Effector memory CD4-positive, alpha-beta T cell (primary cell): Measurements from ENCODE around the gene POMZP3.
"Not testable (repeated sequence)": the region's sequence is repeated elsewhere in the genome, so short reads cannot be mapped to it uniquely, and the experiment has no call there.

Experiments
- DNase-seq, 3 donors: peaks; one replicate each; pipeline ENCODE4 v3.0.0-alpha.2; 2020
- H3K27ac ChIP-seq: 2 replicates; pipeline ENCODE4 v1.7.0; 2013; ENCODE audit warnings: mild to moderate bottlenecking, low read length, moderate library complexity; ENCODE audit not compliant: insufficient read depth, poor library complexity, severe bottlenecking
- H3K27me3 ChIP-seq: replicated peaks from 2 replicates; pipeline ENCODE4 v1.7.0; 2013; ENCODE audit warnings: mild to moderate bottlenecking, low read length; ENCODE audit not compliant: insufficient read depth, control insufficient read depth, poor library complexity, severe bottlenecking
- H3K36me3 ChIP-seq: 2 replicates; pipeline ENCODE4 v1.7.0; 2013; ENCODE audit warnings: mild to moderate bottlenecking, low read length, moderate library complexity; ENCODE audit not compliant: control insufficient read depth, insufficient read depth
- H3K4me1 ChIP-seq: 2 replicates; pipeline ENCODE4 v1.7.0; 2013; ENCODE audit warnings: low read length, mild to moderate bottlenecking; ENCODE audit not compliant: control insufficient read depth, insufficient read depth, poor library complexity, severe bottlenecking
- H3K4me3 ChIP-seq: 2 replicates; pipeline ENCODE4 v1.7.0; 2013; ENCODE audit warnings: low read length, low read depth, mild to moderate bottlenecking; ENCODE audit not compliant: insufficient read depth, poor library complexity, severe bottlenecking
- H3K9me3 ChIP-seq: 2 replicates; pipeline ENCODE4 v1.7.0; 2013; ENCODE audit warnings: mild to moderate bottlenecking, low read length, moderate library complexity; ENCODE audit not compliant: control insufficient read depth

Gene POMZP3

DNA sequence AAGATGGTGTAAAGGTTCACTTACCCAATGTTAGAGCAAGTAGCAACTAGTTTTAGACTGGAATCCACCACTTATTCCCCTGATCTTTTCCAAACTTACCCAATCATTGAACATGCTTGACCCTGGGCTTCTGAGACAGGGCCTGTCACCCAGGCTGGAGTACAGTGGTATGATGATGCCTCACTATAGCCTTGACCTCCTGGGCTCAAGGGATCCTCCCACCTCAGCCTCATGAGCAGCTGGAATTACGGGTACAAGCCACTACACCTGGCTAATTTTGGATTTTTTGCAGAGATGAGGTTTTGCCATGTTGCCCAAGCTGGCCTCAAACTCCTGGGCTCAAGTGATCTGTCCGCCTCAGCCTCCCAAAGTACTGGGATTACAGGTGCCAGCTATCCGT is 14.8 kb downstream of the POMZP3 start:
- DNase-seq, H3K36me3 ChIP-seq, H3K9me3 ChIP-seq, H3K4me3 ChIP-seq, H3K27ac ChIP-seq, H3K27me3 ChIP-seq, H3K4me1 ChIP-seq: not testable (repeated sequence)

DNA sequence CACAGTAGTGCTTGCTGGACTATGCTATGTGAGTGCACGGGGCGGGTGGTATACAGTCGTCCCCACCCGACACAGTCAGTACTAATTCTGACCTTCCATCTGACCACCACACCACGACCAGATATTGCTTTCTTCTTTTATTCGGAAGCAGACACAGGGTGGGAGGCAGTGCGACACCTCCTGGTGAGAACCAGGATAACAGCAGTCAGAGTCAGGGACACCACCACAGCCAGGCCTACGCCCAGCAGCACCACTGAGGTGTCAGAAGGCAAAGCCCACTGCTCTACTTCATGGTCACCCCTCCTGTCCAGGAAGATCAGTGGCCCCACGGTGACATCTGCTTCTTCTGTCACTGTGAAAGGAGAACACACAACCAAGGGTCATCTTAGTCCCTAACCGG is 17.2 kb downstream of the POMZP3 start:
- H3K36me3 ChIP-seq: not testable (repeated sequence)

DNA sequence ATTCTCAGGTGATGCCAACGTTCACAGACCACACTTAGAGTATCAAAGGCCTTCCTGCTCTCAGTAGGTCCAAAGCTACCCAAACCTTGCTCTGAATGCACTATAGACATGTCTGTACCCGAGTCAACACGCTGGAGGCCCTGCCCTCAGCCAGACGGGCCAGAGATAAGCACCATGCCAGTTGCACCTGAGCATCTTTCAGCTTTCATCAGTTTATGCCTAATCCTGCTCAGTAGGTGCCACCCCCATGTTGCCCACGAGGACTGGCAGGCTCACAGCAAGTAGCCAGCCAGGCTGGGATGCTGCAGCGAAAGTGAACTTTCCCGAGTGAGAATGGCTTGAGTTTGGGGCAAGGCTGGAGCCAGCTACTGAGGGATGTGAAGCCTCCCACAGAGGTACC is 18.6 kb downstream of the POMZP3 start:
- not testable (repeated sequence) for H3K9me3 ChIP-seq, H3K4me3 ChIP-seq, H3K36me3 ChIP-seq

More for the DNA sequence above, 17.2 kb downstream of the POMZP3 start:
- not testable (repeated sequence) for H3K9me3 ChIP-seq, DNase-seq, H3K27ac ChIP-seq, H3K4me1 ChIP-seq, H3K4me3 ChIP-seq, H3K27me3 ChIP-seq

DNA sequence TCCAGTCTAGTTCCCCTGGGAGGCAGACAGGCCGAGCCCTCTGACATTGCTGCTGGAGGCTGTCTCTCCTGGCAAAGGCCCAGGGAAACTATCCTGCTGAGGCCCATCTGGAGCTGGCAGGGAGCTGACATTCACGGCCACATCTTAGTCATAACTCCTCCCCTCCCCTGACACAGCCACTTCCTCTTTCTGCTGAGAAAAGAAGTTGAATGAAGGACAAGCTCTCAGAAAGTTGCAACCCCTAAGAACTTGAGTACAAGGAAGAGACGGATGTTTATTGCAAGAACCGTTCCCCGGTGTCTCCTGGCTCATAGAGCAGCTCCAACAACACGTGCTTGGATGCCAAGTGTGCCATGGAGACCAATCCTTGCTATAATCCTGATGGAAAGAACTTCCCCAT is 21.1 kb downstream of the POMZP3 start:
- H3K36me3 ChIP-seq, H3K4me3 ChIP-seq, H3K9me3 ChIP-seq, H3K4me1 ChIP-seq, H3K27me3 ChIP-seq, H3K27ac ChIP-seq: not testable (repeated sequence)
- peak in 1 of 3 donors; percentile 11 for DNase-seq

More for the DNA sequence above, 18.6 kb downstream of the POMZP3 start:
- not testable (repeated sequence) for DNase-seq, H3K4me1 ChIP-seq, H3K27ac ChIP-seq, H3K27me3 ChIP-seq

DNA sequence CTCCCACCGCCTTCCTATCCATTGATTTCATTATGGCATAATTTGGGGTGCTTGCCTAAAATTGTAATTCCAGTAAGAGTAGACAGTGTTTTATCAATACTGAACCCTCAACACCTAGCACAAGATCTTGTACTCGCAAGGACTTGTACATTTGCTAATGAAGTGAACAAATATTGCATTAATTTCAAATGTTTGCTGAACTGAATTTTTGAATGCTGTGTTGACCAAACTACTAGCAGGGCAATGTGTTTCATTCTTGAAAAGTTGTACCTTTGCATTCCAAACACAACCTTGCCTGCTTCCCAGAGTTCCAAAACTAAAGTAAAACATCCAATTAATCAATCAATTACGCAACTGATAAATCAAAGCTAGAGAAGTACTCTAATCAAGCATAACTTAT is 26.4 kb downstream of the POMZP3 start:
- DNase-seq, H3K27ac ChIP-seq, H3K9me3 ChIP-seq, H3K4me1 ChIP-seq, H3K36me3 ChIP-seq, H3K4me3 ChIP-seq, H3K27me3 ChIP-seq: not testable (repeated sequence)

DNA sequence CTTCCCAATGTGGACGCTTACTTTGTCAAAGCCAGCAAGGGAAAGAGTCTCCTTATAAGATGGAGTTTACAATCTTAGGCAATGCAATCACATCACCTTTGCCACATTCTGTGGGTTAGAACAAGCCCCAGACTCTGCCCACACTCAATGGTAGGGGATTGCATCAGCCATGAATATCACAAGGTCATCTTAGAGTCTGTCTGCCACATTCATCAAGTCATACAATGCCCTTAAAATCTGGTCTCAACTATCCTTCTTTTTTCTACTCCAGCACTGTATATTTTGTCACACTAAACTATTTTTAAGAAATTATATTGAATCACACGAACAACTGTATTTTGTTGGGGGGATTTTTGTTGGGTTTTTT is 27.0 kb downstream of the POMZP3 start:
- not testable (repeated sequence) for H3K4me3 ChIP-seq, H3K27ac ChIP-seq, H3K27me3 ChIP-seq, H3K9me3 ChIP-seq, H3K36me3 ChIP-seq, H3K4me1 ChIP-seq, DNase-seq

DNA sequence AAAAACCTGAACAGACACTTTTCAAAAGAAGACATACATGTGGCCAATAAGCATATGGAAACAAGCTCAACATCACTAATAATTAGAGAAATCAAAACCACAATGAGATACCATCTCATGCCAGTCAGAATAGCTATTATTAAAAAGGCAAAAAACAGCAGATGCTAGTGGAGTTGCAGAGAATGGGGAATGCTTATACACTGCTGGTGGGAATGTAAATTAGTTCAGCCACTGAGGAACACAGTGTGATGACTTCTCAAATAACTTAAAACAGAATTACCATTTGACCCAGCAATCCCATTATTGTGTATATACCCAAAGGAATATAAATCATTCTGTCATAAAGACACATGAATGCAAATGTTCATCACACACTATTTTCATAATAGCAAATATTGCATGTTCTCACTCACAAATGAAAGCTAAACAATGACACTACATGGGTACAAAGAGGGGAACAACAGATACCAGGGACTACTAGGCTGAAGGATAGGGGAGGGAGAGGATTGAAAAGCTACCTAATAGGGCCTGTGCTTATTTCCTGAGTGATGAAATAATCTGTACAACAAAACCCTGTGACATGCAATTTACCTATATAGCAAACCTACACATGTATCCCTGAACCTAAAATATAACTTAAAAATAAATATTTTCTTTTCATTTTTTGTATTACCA is 28.4 kb downstream of the POMZP3 start:
- H3K27me3 ChIP-seq, H3K9me3 ChIP-seq, DNase-seq, H3K27ac ChIP-seq, H3K4me1 ChIP-seq, H3K36me3 ChIP-seq, H3K4me3 ChIP-seq: not testable (repeated sequence)

DNA sequence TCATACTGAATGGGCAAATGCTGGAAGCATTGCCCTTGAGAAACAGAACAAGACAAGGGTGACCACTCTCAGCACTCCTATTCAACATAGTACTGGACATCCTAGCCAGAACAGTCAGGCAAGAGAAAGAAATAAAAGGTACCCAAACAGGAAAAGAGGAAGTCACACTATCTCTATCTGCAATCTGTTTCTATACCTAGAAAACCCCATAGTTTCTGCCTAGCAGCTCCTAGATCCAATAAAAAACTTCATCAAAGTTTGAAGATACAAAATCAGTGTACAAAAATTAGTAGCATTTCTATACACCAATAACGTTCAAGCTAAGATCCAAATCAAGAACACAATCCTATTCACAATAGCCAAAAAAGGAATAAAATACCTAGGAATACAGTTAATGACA is 29.8 kb downstream of the POMZP3 start:
- not testable (repeated sequence) for H3K36me3 ChIP-seq, H3K4me3 ChIP-seq, H3K27me3 ChIP-seq, H3K9me3 ChIP-seq, H3K4me1 ChIP-seq, H3K27ac ChIP-seq, DNase-seq

DNA sequence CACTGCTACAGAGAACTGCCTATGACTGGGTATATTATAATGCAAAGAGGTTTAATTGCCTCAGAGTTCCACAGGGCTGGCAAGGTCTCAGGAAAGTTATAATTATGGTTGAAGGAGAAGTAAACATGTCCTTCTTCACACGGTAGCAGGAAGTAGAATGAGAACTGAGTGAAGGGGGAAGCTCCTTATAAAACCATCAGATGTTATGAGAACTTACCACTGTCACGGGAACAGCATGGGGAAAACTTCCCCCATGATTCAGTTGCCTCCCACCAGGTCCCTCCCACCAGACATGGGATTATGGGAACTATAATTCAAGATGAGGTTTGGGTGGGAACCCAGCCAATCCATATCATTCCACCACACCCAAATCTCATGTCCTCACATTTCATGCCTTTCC is 34.4 kb downstream of the POMZP3 start:
- DNase-seq, H3K4me1 ChIP-seq, H3K27me3 ChIP-seq, H3K27ac ChIP-seq, H3K4me3 ChIP-seq, H3K9me3 ChIP-seq, H3K36me3 ChIP-seq: not testable (repeated sequence)

DNA sequence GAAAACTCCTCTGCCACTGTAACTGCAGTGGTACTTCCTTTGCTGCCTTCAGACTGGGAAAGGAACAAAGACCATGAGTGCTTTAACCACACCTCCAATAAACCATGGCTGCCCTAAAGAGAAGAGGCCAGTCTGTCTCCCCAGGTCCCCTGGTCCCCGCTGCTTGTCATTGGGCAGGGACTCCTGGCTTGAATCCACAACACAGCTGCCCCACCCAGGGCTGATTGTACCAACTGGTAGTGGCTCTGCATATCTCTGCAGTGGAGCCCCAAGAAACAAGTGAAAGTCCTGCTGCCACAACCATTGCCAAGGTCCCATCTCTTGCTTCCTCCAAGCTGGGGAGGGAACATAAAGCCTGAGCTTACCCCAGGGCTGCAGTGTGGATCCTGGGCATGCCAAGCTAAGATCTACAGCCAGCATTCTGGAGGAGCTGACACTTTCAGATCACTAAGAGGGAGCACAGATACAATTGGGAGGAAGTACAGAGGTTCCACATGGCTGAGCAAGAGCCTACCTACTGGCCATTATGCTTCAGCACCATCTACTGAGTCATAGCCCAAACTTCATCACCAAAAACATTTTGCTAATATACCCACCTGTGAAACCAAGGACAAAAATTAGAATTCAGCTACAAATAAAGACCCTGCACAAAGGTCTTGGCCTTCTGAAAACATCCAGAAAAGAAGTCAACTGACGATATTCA is 35.3 kb downstream of the POMZP3 start:
- H3K4me3 ChIP-seq, H3K4me1 ChIP-seq, H3K9me3 ChIP-seq, H3K27ac ChIP-seq, H3K36me3 ChIP-seq, H3K27me3 ChIP-seq, DNase-seq: not testable (repeated sequence)
